GM13976 (cell line): ENCODE measurements around the gene ASTN2.

Experiments
- DNase-seq: peaks from one replicate; pipeline ENCODE4 v3.0.0; 2012; ENCODE audit warnings: low spot score
- in situ Hi-C: fragments of 300-500 bp; cut with MboI; formaldehyde crosslinking; loops from one replicate; pipeline ENCODE4 v1.12.0; 2022; ENCODE audit warnings: low sequenced_read_pairs, mixed read lengths, inconsistent platforms; ENCODE audit not compliant: unreplicated experiment
- TF ChIP-seq, protein P1 (sequence below): IDR thresholded peaks from 2 replicates; pipeline ENCODE4 v1.5.1; 2012; ENCODE audit warnings: borderline replicate concordance, mild to moderate bottlenecking; ENCODE audit not compliant: insufficient read depth; ENCODE audit errors: extremely low read depth, missing control alignments, control extremely low read depth

ASTN2 gene

DNA sequence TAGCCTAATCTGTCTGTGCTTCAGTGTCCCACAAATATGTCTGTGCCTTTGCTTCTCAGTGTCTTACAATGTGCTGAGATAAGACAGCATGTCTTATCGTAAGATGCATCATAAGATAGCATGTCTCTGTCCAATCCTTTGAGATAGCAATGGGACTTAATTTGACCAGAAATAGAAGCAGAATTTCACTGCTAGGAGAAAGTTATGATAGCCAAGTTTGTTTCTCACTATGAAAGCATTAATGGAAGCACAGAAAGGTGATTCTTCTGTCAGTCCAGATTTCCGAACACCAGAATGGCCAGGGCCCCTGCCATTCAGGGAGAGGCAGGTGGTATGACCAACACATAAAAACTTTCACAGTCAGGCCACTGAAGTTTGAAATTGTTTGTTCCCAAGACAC lies 616.3 kb downstream of the ASTN2 start:
- TF ChIP-seq, protein P1, sequence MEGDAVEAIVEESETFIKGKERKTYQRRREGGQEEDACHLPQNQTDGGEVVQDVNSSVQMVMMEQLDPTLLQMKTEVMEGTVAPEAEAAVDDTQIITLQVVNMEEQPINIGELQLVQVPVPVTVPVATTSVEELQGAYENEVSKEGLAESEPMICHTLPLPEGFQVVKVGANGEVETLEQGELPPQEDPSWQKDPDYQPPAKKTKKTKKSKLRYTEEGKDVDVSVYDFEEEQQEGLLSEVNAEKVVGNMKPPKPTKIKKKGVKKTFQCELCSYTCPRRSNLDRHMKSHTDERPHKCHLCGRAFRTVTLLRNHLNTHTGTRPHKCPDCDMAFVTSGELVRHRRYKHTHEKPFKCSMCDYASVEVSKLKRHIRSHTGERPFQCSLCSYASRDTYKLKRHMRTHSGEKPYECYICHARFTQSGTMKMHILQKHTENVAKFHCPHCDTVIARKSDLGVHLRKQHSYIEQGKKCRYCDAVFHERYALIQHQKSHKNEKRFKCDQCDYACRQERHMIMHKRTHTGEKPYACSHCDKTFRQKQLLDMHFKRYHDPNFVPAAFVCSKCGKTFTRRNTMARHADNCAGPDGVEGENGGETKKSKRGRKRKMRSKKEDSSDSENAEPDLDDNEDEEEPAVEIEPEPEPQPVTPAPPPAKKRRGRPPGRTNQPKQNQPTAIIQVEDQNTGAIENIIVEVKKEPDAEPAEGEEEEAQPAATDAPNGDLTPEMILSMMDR, result no peak
- no peak for DNase-seq
- in situ Hi-C loops, result no loop called here

- in situ Hi-C loops, result no loop called here
- DNase-seq, result no peak
- TF ChIP-seq, protein P1, result no peak
Observed at GRCh38 chr9:116797276-116797675, 617.6 kb downstream of the ASTN2 start.

- TF ChIP-seq, protein P1, result no peak
- DNase-seq, result no peak
- in situ Hi-C loops, result no loop called here
Observed at GRCh38 chr9:116796669-116797068, 618.2 kb downstream of the ASTN2 start.

- TF ChIP-seq, protein P1, result no peak
- in situ Hi-C loops, result no loop called here
- DNase-seq, result no peak
Observed at GRCh38 chr9:116795821-116796220, 619.0 kb downstream of the ASTN2 start.

DNA sequence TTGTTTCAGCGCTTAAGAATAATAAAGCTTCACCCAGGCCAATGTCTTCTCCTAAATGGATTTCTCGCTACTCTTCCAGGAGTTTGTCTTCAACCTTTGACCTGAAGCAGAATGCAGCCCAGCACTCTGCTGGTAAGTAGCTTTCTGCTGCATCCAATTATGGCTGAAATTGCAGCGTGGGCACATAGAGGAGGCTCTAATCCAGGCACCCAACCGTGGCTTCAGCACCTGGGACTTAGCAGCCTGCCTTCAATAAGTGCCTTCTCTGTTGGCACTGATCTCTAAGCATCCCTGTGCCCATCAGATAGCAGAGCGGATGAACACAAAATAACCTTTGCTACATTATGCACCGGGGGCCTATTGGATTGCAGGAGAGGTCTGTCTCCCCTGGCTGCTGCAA lies 622.6 kb downstream of the ASTN2 start:
- no peak for DNase-seq
- TF ChIP-seq, protein P1, result no peak
- in situ Hi-C loops, result no loop called here

GRCh38 chr9:116791326-116791725 lies 623.5 kb downstream of the ASTN2 start:
- TF ChIP-seq, protein P1, result no peak
- in situ Hi-C loops, result no loop called here
- no peak for DNase-seq

DNA sequence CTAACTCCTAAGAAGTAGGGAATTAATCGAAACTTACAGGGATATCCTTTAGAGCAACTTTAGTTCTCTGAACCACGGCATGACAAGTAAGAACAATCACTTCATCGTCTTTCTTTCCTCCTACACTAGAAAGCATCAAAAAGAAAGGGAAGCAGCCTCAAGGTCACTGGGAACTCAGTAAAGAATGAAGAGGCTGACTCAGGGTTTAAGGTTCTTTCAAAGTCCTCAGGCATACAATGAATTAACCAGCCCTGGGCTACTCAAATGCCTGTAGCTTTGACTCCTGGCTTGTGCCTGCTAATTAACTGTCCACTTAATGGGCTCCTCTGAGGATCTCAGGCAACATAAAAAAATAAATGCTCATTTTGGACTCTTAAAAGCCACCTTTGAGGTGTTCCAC lies 625.8 kb downstream of the ASTN2 start:
- in situ Hi-C loops, result no loop called here
- DNase-seq, result no peak
- TF ChIP-seq, protein P1, result no peak
